ENCODE results near the gene FOXJ3. TPM values are rescaled to one million over a fixed set of nuclear protein-coding genes. Genes with fewer than 3 reads are reported as not detected.

FOXJ3 gene
- total and polyA plus RNA-seq, 2 of the 13 experiments (the other 11 are each of a cell fraction or from before 2014, with no cell fraction given): 16.6 to 48.5 TPM

- TF ChIP-seq TFDP2 (CRISPR knock-in tag; IDR thresholded peaks at IDR 0.05): no peak
- TF ChIP-seq ZNF766 (CRISPR knock-in tag; IDR thresholded peaks at IDR 0.05; ENCODE audit: borderline replicate concordance): no peak
- TF ChIP-seq ETS1 (CRISPR knock-in tag; IDR thresholded peaks at IDR 0.05): no peak
- TF ChIP-seq CENPX (CRISPR knock-in tag; IDR thresholded peaks at IDR 0.05): no peak
- TF ChIP-seq ZNF644 (CRISPR knock-in tag; IDR thresholded peaks at IDR 0.05; ENCODE audit: low read depth): no peak
- TF ChIP-seq HINFP (CRISPR knock-in tag; IDR thresholded peaks at IDR 0.05; ENCODE audit: low read depth): no peak
- no peak for TF ChIP-seq KLF16 (CRISPR knock-in tag; IDR thresholded peaks at IDR 0.05)
- TF ChIP-seq ZNF253 (CRISPR knock-in tag; IDR thresholded peaks at IDR 0.05; ENCODE audit: borderline replicate concordance): no peak
- no peak for TF ChIP-seq GRHL1 (CRISPR knock-in tag; conservative IDR thresholded peaks at IDR 0.05)
- no peak for TF ChIP-seq THAP7 (CRISPR knock-in tag; IDR thresholded peaks at IDR 0.05)
These were observed 5.9 kb upstream of the FOXJ3 start (continued) for GRCh38 chr1:42340901-42341300.
